ENCODE data around the gene ARHGEF18. TPM values are rescaled to one million over a fixed set of nuclear protein-coding genes. Genes with fewer than 3 reads are reported as not detected.

ARHGEF18 gene
- polyA plus RNA-seq, 1 donor from 2014 or later: 22.7 TPM

DNA sequence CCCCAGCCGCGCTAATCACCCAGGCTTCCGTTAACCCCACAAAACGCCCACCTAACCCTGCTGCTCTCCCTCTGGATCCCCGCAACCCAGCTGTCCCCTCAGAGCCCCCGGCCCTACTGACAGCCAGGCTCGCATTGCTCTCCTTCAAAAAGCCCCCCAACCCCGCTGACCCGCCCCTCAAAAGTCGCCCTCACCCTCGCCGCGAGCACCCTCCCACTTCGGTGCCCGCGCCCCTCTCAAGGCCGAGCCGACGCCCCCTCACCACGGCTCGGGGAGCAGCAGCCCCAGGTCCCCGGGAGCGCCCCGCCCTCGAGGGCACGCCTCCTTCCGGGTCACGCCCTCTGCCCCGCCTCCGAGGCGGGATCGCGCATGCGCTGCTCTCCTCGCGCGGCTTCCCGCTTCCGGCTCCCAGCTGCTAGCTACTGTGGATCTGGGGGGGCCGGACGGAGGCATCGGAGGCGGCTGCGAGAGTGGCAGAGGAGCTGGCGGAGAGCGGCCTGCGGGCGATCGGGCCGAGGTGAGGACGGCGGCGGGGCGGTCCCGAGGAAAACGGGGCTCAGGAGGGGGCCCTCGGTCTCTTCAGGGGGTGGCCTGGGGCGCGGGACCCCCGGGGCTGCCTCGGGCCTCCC, 46.1 kb downstream of the ARHGEF18 start:
- Histone ChIP-seq H2AFZ (ENCODE audit: low read depth, low read length) (peak overlapping the region; percentile 95), H3K27me3 (ENCODE audit: insufficient read depth, low read depth, low read length) (no peaks in the 10 kb centered on the region), H4K20me1 (ENCODE audit: insufficient read depth) (no peaks in the 10 kb centered on the region), H3K4me2 (ENCODE audit: low read length) (peak overlapping the region; percentile 93), H3K79me2 (replicated peaks; ENCODE audit: insufficient read depth, low read length) (peaks cover 27% of the 10 kb centered on the region), H3K9me2 (ENCODE audit: insufficient read depth, low read length) (no peaks in the 10 kb centered on the region), H3K36me3 (ENCODE audit: insufficient read depth, low read length) (no peaks in the 10 kb centered on the region), H3K27ac (ENCODE audit: low read length) (peak overlapping the region; percentile 65), H3K4me3 (ENCODE audit: low read length) (peak overlapping the region; percentile 99), H3K9ac (ENCODE audit: low read length) (peak overlapping the region; percentile 89), H3K9me3 (ENCODE audit: low read length) (no peaks in the 10 kb centered on the region), H3F3A (ENCODE audit: insufficient read depth, low read length, poor library complexity, severe bottlenecking) (no peaks in the 10 kb centered on the region)
- TF ChIP-seq SMC3 (conservative IDR thresholded peaks at IDR 0.05; ENCODE audit: poor library complexity) (peak; percentile 34), EZH2 (IDR thresholded peaks at IDR 0.05; ENCODE audit: borderline replicate concordance, insufficient read depth, low read length, poor library complexity, severe bottlenecking) (no peak), TAF1 (IDR thresholded peaks at IDR 0.05; ENCODE audit: low read depth) (no peak), MXI1 (conservative IDR thresholded peaks at IDR 0.05; ENCODE audit: poor library complexity, severe bottlenecking) (peak; percentile 73), EP300 (conservative IDR thresholded peaks at IDR 0.05; ENCODE audit: poor library complexity, severe bottlenecking) (peak; percentile 11), CTCF (IDR thresholded peaks at IDR 0.05; ENCODE audit: poor library complexity, severe bottlenecking) (peak; percentile 57), POLR2AphosphoS5 (IDR thresholded peaks at IDR 0.05) (peak; percentile 88), RAD21 (conservative IDR thresholded peaks at IDR 0.05) (peak; percentile 37)
- TF ChIP-seq, protein P1, sequence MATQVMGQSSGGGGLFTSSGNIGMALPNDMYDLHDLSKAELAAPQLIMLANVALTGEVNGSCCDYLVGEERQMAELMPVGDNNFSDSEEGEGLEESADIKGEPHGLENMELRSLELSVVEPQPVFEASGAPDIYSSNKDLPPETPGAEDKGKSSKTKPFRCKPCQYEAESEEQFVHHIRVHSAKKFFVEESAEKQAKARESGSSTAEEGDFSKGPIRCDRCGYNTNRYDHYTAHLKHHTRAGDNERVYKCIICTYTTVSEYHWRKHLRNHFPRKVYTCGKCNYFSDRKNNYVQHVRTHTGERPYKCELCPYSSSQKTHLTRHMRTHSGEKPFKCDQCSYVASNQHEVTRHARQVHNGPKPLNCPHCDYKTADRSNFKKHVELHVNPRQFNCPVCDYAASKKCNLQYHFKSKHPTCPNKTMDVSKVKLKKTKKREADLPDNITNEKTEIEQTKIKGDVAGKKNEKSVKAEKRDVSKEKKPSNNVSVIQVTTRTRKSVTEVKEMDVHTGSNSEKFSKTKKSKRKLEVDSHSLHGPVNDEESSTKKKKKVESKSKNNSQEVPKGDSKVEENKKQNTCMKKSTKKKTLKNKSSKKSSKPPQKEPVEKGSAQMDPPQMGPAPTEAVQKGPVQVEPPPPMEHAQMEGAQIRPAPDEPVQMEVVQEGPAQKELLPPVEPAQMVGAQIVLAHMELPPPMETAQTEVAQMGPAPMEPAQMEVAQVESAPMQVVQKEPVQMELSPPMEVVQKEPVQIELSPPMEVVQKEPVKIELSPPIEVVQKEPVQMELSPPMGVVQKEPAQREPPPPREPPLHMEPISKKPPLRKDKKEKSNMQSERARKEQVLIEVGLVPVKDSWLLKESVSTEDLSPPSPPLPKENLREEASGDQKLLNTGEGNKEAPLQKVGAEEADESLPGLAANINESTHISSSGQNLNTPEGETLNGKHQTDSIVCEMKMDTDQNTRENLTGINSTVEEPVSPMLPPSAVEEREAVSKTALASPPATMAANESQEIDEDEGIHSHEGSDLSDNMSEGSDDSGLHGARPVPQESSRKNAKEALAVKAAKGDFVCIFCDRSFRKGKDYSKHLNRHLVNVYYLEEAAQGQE (IDR thresholded peaks at IDR 0.05; ENCODE audit: borderline replicate concordance): peak; percentile 74

- peak; percentile 5 for TF ChIP-seq SMC3 (conservative IDR thresholded peaks at IDR 0.05; ENCODE audit: poor library complexity)
- TF ChIP-seq RAD21 (conservative IDR thresholded peaks at IDR 0.05): no peak
- H3K9ac ChIP-seq (ENCODE audit: low read length): peak overlapping the region; percentile 89
- H3K36me3 ChIP-seq (ENCODE audit: insufficient read depth, low read length): no peaks in the 10 kb centered on the region
- no peaks in the 10 kb centered on the region for H4K20me1 ChIP-seq (ENCODE audit: insufficient read depth)
- H2AFZ ChIP-seq (ENCODE audit: low read depth, low read length): peak overlapping the region; percentile 95
- H3K4me3 ChIP-seq (ENCODE audit: low read length): peak overlapping the region; percentile 99
- peaks cover 29% of the 10 kb centered on the region for H3K79me2 ChIP-seq (replicated peaks; ENCODE audit: insufficient read depth, low read length)
- no peaks in the 10 kb centered on the region for H3F3A ChIP-seq (ENCODE audit: insufficient read depth, low read length, poor library complexity, severe bottlenecking)
- no peaks in the 10 kb centered on the region for H3K9me2 ChIP-seq (ENCODE audit: insufficient read depth, low read length)
- no peaks in the 10 kb centered on the region for H3K9me3 ChIP-seq (ENCODE audit: low read length)
- H3K27me3 ChIP-seq (ENCODE audit: insufficient read depth, low read depth, low read length): no peaks in the 10 kb centered on the region
- peak overlapping the region; percentile 93 for H3K4me2 ChIP-seq (ENCODE audit: low read length)
- peak overlapping the region; percentile 65 for H3K27ac ChIP-seq (ENCODE audit: low read length)
Observed at GRCh38 chr19:7395360-7396066, 46.8 kb downstream of the ARHGEF18 start.
